Measurements from ENCODE around the gene SOX18.

SOX18 gene

GRCh38 chr20:64051561-64052325 is 2.3 kb upstream of the SOX18 start:
- no peak for DNase-seq

DNA sequence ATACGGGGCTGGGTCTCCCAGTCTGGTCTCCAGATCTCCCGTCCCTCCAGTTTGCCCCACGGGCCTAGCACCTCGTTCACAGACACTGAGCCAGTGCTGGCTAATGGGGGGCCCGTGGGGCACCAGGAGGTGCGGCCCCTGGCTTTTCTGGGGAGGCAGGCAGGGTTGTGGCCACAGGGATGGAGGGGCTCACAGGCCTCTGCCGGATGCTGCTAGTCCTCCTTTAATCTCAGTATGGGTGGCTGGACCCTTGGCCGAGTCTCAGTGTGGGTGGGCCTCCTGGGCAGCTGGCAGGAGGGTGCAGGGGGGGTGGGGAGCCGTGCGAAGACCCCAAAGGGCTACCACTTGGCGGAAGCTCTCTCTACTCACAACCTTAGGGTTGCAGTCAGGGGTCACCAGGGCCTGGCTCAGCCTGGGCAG is 1.6 kb upstream of the SOX18 start:
- DNase-seq: no peak

GRCh38 chr20:64050261-64051032 is 1.0 kb upstream of the SOX18 start:
- DNase-seq: no peak

DNA sequence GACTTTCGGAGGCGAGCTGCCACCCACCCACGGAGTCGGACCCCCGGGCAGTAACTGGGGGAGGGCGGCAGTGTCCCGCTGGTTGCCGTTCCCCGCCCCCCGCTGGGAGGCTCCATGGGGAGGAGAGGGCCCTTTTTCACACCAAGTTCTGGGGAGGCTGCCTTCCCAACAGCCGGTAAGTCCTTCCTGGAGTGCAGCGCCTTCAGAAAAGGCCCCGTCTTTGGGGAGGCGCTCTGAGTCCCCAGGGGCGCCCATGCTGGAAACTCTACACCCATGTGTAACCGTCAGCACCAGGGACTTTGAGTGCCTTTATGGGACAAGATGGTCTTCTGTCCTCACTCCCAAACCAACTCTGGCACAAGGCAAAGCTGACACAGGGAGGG is 430 bp upstream of the SOX18 start:
- DNase-seq: no peak

DNA sequence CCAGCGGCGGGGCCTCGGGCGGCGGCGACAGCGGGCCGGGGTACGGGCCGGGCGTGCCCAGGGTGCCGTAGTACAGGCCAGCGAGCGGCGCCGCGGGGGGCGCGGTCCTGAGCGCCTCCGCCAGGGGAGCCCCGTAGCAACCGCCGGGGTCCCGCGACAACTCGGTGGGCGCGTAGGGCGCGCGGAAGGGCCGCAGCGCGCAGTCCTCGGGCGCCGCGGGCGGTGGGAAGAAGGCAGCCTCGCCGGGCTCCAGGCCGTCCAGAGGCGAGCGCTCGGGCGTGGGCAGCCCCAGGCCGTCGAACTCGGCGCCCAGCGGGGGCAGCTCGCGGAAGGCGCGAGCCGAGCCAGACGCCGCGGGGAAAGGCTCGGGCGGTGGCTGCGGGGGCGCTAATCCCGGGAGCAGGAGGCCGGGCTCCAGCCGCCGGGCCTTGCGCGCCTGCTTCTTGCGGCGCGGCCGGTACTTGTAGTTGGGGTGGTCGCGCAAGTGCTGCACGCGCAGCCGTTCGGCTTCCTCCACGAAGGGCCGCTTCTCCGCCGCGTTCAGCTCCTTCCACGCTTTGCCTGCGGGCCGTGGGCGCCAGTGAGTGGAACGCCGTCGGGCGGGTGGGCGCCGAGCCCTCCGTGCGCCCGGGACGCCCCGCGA is 916 bp downstream of the SOX18 start:
- DNase-seq: no peak

DNA sequence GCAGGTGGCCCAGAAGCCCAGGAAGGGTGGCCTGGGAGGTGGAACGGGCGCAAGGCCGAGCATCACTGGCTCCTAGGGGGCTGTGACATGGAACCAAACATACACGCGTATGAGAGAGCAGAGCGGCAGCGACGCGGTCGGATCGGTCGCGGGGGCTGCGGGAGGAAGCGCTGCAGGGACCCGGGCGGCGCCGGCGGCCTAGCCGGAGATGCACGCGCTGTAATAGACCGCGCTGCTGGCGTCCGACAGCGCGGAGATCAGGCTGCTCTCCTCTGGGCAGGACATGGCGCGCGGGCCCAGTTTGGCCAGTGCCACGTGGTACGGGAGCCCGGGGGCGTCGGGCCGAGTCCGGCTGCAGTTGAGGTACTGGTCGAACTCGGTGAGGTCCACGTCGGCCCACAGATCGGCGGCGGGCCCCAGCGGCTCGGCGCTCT is 1.5 kb downstream of the SOX18 start:
- DNase-seq: no peak

DNA sequence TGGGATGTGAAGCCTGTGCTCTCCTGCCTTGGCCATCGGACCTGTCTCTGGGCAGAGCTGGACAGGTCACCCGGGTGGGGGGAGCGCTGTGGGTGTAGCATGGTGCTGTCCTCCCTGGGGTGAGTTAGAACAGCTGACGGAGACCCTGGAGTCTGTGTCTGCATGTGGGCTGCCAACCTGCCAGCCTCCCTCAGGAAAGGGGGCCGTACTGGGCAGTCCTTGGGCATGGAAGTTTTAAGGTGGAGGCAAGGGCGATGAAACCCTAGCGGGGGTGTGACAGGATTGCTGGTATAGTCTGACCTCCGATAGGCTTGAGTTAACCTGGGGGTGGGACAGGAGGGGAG is 2.4 kb downstream of the SOX18 start:
- no peak for DNase-seq

DNA sequence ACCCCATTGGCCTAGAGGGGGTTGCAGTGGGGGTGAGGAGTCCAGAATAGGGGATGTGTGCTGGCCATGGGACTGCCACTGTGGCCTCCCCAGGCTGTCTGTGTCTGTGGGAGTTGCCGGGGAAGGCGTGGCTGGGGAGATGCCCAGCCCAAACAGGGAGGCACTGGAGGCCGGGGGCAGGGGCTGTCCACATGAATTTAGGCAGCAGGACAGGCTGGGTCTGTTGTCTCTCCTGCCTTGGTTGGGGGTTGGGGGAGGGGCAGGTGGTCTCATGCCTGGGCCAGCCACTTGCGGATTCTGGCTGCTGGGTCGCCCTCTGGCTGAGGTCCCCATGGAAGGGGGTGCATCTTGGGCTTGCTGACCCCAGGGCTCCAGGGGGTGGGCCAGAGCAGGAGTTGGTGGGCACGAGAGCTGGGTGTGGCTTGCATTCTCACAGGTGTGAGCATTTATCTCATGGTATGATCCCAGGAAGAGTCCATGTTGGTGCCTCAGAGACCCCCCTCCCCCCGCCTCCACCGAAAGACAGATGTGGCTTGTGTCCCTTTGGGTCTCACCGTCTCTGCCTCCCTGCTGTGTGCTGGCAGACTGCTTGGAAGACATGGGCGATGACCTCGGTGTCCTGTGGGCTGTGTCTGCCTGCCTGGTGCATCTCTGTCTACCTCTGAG is 4.0 kb downstream of the SOX18 start:
- DNase-seq: no peak

GRCh38 chr20:64044484-64045247 is 4.8 kb downstream of the SOX18 start:
- no peak for DNase-seq

DNA sequence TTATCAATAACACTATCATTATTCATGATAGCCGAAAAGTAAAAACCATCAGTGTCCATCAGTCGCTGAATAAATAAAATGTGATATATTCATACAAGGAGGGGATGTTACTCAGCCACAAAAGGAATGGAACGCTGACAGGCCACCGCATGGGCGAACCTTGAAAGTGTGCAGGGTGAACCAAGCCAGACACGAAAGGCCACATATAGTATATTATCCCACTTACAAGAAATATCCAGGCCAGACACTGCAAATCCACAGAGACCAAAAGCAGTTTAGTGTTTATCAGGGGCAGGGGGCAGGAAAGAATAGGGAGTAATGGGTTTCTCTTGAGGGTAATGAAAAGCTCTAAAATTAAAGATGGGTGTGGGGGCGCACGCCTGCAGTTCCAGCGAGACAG is 5.7 kb downstream of the SOX18 start:
- DNase-seq: no peak

DNA sequence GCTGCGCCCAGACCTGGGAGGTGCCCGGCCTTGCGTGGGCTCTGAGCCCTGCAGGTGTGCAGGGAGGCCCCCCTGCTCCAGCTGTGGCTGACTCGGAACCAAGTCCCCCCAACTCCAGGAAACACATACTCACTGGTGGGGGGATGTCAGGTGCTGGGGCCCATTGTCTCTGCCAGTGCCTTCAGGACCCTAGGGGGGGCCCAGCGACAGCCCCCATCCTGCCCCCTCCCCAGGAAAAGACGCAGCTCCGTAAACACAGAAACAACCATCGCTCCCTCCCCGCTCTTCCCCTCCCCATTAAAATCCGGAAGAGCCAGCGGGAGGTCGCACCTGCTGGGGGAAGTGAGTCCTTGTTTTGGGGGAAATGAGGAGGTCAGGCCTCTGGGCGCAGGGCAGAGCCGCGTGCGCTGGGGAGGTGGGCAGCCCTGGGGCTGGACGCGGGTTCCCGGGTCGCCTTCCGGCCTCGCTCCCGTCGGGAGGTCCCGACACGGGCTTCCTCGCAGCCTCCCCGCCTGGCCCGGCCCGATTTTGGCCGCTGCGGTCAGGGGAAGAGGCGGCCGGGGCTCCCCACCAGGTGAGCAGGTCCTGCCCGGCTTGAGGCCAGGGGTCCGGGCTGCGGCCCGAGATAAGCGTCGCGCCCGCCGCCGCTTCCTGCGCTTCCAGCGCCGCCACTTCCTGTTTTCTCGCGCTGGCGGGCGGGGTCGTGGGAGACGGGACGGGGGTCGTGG is 7.2 kb downstream of the SOX18 start:
- no peak for DNase-seq

- DNase-seq: no peak
Observed at GRCh38 chr20:64041781-64042053, 7.7 kb downstream of the SOX18 start.

DNA sequence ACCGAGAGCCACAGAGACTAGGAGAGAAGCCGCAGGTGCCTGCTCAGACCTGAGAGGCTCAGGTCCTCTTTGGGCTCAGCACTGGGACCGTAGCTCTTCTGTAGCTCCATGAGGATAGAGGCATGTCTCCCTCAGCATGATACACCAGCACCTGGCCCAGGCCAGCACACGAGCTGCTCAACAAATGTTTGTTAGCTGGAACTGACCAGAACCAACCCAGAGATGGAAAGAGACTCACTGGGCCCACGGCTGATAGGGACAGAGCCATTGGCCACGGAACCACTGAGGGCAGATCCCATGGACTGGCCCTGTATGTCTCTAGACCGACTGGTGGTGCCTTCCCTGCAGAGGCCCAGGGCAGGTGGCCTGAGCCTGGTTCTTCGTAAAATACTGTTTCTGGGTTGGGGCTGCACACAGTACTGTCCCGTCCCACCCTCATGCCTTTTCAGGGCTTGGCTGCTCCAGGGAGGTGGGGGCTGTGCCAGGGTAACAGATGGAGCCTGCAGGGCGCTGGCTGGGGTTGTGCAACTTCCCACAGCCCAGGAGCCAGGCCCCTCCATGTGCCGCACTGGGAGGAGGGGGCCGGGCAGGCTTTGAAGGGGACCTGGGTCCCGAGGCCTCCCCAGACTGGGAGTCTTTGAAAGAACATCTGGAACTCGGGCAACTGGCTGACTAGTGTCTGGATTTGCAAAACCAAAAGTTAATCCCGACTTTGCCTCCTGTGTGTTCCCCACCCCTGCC is 8.2 kb downstream of the SOX18 start:
- DNase-seq: no peak

DNA sequence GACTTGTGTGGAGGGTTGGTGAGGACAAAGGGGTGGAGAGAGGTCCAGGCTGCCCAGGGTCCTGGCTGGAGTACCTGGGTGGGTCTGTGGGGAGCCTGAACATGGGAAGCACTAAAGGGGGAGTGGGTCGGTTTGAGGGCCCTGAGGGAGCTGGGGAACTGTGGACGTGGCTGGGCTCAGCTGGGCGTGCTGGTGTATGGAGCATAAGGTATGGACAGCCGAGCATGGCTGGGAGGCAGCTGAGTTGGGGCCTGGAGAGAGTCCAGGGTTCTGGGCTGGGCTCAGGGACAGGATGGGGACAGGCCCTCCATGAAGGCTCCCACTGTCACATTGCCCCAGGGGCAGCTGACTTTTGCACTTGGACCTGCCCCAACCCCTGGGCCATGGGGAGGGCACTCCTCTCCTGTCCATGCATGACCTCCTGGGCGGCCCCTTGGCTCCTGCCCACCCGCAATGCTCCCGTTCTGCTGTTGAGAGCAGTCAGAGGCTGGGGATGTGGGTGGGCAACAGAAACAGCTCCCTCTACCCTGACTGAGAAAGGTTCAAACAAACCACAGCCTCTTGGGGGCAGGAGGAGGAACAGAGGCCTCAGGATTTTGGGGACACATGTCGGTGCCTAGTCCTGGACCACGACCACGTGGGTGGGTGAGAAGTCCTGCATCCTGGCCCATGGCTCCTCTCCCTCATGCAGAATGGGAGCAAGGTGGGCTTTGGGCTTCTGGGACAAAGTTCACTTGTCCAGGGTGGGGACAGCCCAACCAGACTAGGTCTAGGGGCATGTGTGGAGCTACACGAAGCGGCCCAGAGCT is 9.0 kb downstream of the SOX18 start:
- no peak for DNase-seq

GRCh38 chr20:64039293-64040160 is 9.9 kb downstream of the SOX18 start:
- no peak for DNase-seq

- DNase-seq: peak; percentile 92
Observed at GRCh38 chr20:64038565-64039292, 10.7 kb downstream of the SOX18 start.

GRCh38 chr20:64038224-64038564 is 11.2 kb downstream of the SOX18 start:
- no peak for DNase-seq

DNA sequence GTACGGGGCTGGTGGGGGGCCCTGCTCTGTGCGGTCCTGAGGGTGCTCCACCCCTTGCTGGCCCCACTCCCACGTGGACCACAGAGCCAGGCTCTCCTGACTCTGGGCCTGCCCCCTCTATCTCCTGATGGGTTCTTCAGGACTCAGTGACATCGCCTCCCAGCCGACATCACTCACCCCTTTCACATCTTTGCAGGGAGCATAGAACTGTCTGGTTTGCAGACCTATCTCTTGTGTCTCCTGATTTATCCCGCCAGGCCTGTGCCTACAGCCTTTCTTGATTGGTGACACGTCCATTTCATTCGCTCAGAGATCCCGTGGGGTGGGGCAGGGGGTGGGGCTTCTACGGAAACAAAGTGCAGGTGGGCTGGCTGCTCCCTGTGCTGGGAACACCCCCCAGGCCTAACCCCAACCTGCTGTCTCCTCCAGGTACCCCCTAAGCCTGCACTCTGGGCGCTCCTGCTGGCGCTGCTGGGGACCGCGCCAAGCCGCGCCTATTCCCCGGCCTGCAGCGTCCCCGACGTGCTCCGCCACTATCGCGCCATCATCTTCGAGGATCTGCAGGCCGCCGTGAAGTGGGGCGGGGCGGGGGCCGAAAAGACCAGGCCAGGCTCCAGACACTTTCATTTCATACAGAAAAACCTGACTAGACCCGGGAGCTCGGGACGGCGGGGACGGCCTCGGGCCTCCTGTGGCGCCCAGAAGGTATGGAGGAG is 11.8 kb downstream of the SOX18 start:
- DNase-seq: no peak

GRCh38 chr20:64037199-64037497 is 12.3 kb downstream of the SOX18 start:
- DNase-seq: no peak
